ENCODE measurements around the gene NPEPPS. TPM values are rescaled to one million over a fixed set of nuclear protein-coding genes. Genes with fewer than 3 reads are reported as not detected.

The NPEPPS gene
- 143 and 216 TPM in 2 replicates for total RNA-seq

GRCh38 chr17:47530557-47531232, at the start of gene NPEPPS:
Gene NPEPPS (plus strand): TSS chr17:47531108. CDS start chr17:47531301, 193 bp downstream.

GRCh38 chr17:47649153-47649971, 118.5 kb downstream of the NPEPPS start, which contains the start of gene KPNB1:
Gene KPNB1 (plus strand): TSS chr17:47649919. CDS start chr17:47650245, 326 bp downstream.

Small RNA genes lying within 50 kb of the gene (small RNA-seq; reads per million reads assigned to genes)
- gene RF00019, result not detected

Other genes with a start within 250 kb of the NPEPPS start
- 3.5 and 11.4 TPM in 2 replicates for gene EFCAB13, start 207.2 kb upstream of the NPEPPS start, total RNA-seq
- 208 and 253 TPM in 2 replicates for gene KPNB1, start 118.8 kb downstream of the NPEPPS start, total RNA-seq
- 13.0 and 20.4 TPM in 2 replicates for gene TBKBP1, start 163.1 kb downstream of the NPEPPS start, total RNA-seq
- gene TBX21, start 202.1 kb downstream of the NPEPPS start, total RNA-seq, result not detected in 2 replicates